H9 (cell line): ENCODE data around the gene DLST. TPM values are rescaled to one million over a fixed set of nuclear protein-coding genes. Genes with fewer than 3 reads are reported as not detected.

ENCODE experiments used
- DNase-seq: peaks from one replicate; pipeline ENCODE4 v3.0.0-alpha.2; 2017
- H2AFZ ChIP-seq: one replicate; pipeline ENCODE4 v1.6.1; 2013; ENCODE audit warnings: mild to moderate bottlenecking, low read length, control low read depth, moderate library complexity
- H2AK5ac ChIP-seq: 2 replicates; pipeline ENCODE4 v1.6.1; 2013; ENCODE audit warnings: low read length, control low read depth, mixed read lengths; ENCODE audit not compliant: insufficient read length
- H2BK120ac ChIP-seq: one replicate; pipeline ENCODE4 v1.6.1; 2013; ENCODE audit warnings: low read depth, mild to moderate bottlenecking, low read length, control low read depth, inconsistent platforms; ENCODE audit not compliant: poor library complexity, severe bottlenecking
- H2BK12ac ChIP-seq: 2 replicates; pipeline ENCODE4 v1.6.1; 2013; ENCODE audit warnings: low read length, control low read depth, mixed read lengths, low read depth; ENCODE audit not compliant: insufficient read length
- H2BK15ac ChIP-seq: 2 replicates; pipeline ENCODE4 v1.6.1; 2013; ENCODE audit warnings: low read depth, low read length, control low read depth
- H2BK20ac ChIP-seq: one replicate; pipeline ENCODE4 v1.6.1; 2013; ENCODE audit warnings: low read depth, mild to moderate bottlenecking, low read length, control low read depth, inconsistent platforms; ENCODE audit not compliant: poor library complexity, severe bottlenecking
- H2BK5ac ChIP-seq: 2 replicates; pipeline ENCODE4 v1.6.1; 2013; ENCODE audit warnings: low read length, control low read depth, mixed read lengths; ENCODE audit not compliant: insufficient read length
- H3K14ac ChIP-seq: 2 replicates; pipeline ENCODE4 v1.6.1; 2013; ENCODE audit warnings: low read length, control low read depth; ENCODE audit not compliant: insufficient read depth
- H3K18ac ChIP-seq: 2 replicates; pipeline ENCODE4 v1.6.1; 2013; ENCODE audit warnings: low read depth, mild to moderate bottlenecking, mixed read lengths, low read length, control low read depth; ENCODE audit not compliant: insufficient read length
- H3K23ac ChIP-seq: 2 replicates; pipeline ENCODE4 v1.6.1; 2013; ENCODE audit warnings: low read length, control low read depth, mixed read lengths, low read depth; ENCODE audit not compliant: insufficient read length
- H3K23me2 ChIP-seq: 2 replicates; pipeline ENCODE4 v1.6.1; 2013; ENCODE audit warnings: low read depth, mild to moderate bottlenecking, mixed read lengths, low read length, control low read depth; ENCODE audit not compliant: insufficient read length, poor library complexity, severe bottlenecking
- H3K27ac ChIP-seq: 2 replicates; pipeline ENCODE4 v1.5.1; 2013; ENCODE audit warnings: low read length, control low read depth, mixed read lengths, low read depth; ENCODE audit not compliant: insufficient read length
- H3K27me3 ChIP-seq: 2 replicates; pipeline ENCODE4 v1.6.1; 2013; ENCODE audit warnings: low read length, control low read depth, inconsistent platforms; ENCODE audit not compliant: insufficient read depth
- H3K4ac ChIP-seq: 2 replicates; pipeline ENCODE4 v1.6.1; 2013; ENCODE audit warnings: low read depth, mild to moderate bottlenecking, control low read depth, inconsistent platforms, low read length, moderate library complexity
- H3K4me1 ChIP-seq: 2 replicates; pipeline ENCODE4 v1.6.1; 2013; ENCODE audit warnings: low read length, control low read depth, inconsistent platforms; ENCODE audit not compliant: insufficient read depth
- H3K4me2 ChIP-seq: 2 replicates; pipeline ENCODE4 v1.6.1; 2013; ENCODE audit warnings: low read length, control low read depth, mixed read lengths; ENCODE audit not compliant: insufficient read length, insufficient read depth
- H3K56ac ChIP-seq: 2 replicates; pipeline ENCODE4 v1.6.1; 2013; ENCODE audit warnings: low read depth, mild to moderate bottlenecking, mixed read lengths, low read length, control low read depth; ENCODE audit not compliant: insufficient read length
- H3K79me1 ChIP-seq: 2 replicates; pipeline ENCODE4 v1.6.1; 2013; ENCODE audit warnings: low read depth, mild to moderate bottlenecking, moderate library complexity, low read length, control low read depth, inconsistent platforms; ENCODE audit not compliant: insufficient read depth, poor library complexity, severe bottlenecking
- H3K79me2 ChIP-seq: 2 replicates; pipeline ENCODE4 v1.6.1; 2013; ENCODE audit warnings: low read length, control low read depth, inconsistent platforms; ENCODE audit not compliant: insufficient read depth
- H3K9ac ChIP-seq: 2 replicates; pipeline ENCODE4 v1.6.1; 2013; ENCODE audit warnings: low read length, control low read depth, mixed read lengths; ENCODE audit not compliant: insufficient read length; ENCODE audit errors: extremely low read depth
- H3K9me3 ChIP-seq: one replicate; pipeline ENCODE4 v1.6.1; 2013; ENCODE audit warnings: low read depth, low read length, inconsistent platforms; ENCODE audit not compliant: control insufficient read depth
- H3T11ph ChIP-seq: one replicate; pipeline ENCODE4 v1.6.1; 2013; ENCODE audit warnings: mild to moderate bottlenecking, low read length, control low read depth, inconsistent platforms
- H4K20me1 ChIP-seq: one replicate; pipeline ENCODE4 v1.6.1; 2013; ENCODE audit not compliant: control insufficient read depth, insufficient read length, insufficient read depth
- H4K5ac ChIP-seq: 2 replicates; pipeline ENCODE4 v1.6.1; 2013; ENCODE audit warnings: low read depth, mild to moderate bottlenecking, mixed read lengths, low read length, control low read depth; ENCODE audit not compliant: insufficient read length
- H4K8ac ChIP-seq: replicated peaks from 2 replicates; pipeline ENCODE4 v1.6.1; 2013; ENCODE audit warnings: low read length, control low read depth, mixed read lengths, low read depth; ENCODE audit not compliant: insufficient read length
- H4K91ac ChIP-seq: 2 replicates; pipeline ENCODE4 v1.6.1; 2013; ENCODE audit warnings: low read depth, mild to moderate bottlenecking, moderate library complexity, mixed read lengths, low read length, control low read depth; ENCODE audit not compliant: insufficient read length
- H3K27ac Mint-ChIP-seq, 3 experiments: 2 replicates in 2 of 3; 3 replicates in 1 of 3; pipeline ENCODE4 v1.8.0; 2020 to 2021; ENCODE audit warnings: mixed read lengths in 3 of 3, mild to moderate bottlenecking in 1 of 3, moderate library complexity in 1 of 3
- H3K27me3 Mint-ChIP-seq: 2 replicates; pipeline ENCODE4 v1.8.0; 2021; ENCODE audit warnings: low read depth, mild to moderate bottlenecking, moderate library complexity, mixed read lengths
- H3K36me3 Mint-ChIP-seq, 3 experiments: 2 replicates in 2 of 3; 3 replicates in 1 of 3; pipeline ENCODE4 v1.8.0; 2020 to 2021; ENCODE audit warnings: low read depth in 3 of 3, mixed read lengths in 3 of 3; ENCODE audit not compliant: insufficient read depth in 1 of 3
- H3K4me1 Mint-ChIP-seq, 2 experiments: 2 replicates each; pipeline ENCODE4 v1.8.0; 2020; ENCODE audit warnings: mixed read lengths in 2 of 2
- H3K4me3 Mint-ChIP-seq, 2 experiments: 2 replicates in 1 of 2; 3 replicates in 1 of 2; pipeline ENCODE4 v1.8.0; 2020 to 2021; ENCODE audit warnings: mild to moderate bottlenecking in 2 of 2, mixed read lengths in 2 of 2, moderate library complexity in 1 of 2
- H3K9me3 Mint-ChIP-seq, 2 experiments: 2 replicates in 1 of 2; 3 replicates in 1 of 2; pipeline ENCODE4 v1.8.0; 2020; ENCODE audit warnings: mild to moderate bottlenecking in 2 of 2, mixed read lengths in 2 of 2, moderate library complexity in 1 of 2
- WGBS: extraction: QIAGEN DNeasy Blood & Tissue Kit; methylation state at CpG from one replicate; pipeline ENCODE4 v1.1.7; 2013; ENCODE audit warnings: missing lambda C conversion rate, low lambda C conversion rate, mixed read lengths; ENCODE audit not compliant: insufficient read length; ENCODE audit errors: extremely low coverage; 5-methylcytosine and 5-hydroxymethylcytosine counted together
- total RNA-seq: library from RNA; stranded (reverse); gene quantifications from 2 replicates; pipeline ENCODE4 v1.2.1, GENCODE V29; 2021
- TF ChIP-seq, protein P1 (sequence below): fragments of 200-600 bp; sonication (generic); conservative IDR thresholded peaks from 3 replicates; pipeline ENCODE4 v1.8.0; 2021; ENCODE audit warnings: antibody characterized with exemption, mild to moderate bottlenecking

DLST gene
- total RNA-seq, 1 experiment from 2014 or later, result 116 TPM

DNA sequence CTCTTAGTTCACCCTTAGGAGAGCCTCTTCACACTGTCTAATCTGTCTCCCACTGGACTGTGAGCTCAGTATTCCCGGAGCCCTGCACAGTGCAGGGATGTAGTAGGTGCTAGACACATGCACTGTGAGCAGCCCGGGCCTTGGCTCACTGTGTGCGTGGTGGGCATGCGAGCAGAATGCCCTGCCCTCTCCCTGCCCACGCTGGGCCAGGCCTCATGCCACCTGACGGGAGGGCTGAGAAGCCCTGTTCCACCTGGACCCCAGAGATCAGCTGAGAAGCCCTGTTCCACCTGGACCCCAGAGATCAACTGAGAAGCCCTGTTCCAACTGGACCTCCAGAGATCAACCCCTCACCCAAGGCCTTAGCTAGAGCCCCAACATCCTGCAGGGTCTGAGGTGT is 30.4 kb downstream of the DLST start:
- H3K4me3 Mint-ChIP-seq, result no peak overlapping the region
- TF ChIP-seq, protein P1, sequence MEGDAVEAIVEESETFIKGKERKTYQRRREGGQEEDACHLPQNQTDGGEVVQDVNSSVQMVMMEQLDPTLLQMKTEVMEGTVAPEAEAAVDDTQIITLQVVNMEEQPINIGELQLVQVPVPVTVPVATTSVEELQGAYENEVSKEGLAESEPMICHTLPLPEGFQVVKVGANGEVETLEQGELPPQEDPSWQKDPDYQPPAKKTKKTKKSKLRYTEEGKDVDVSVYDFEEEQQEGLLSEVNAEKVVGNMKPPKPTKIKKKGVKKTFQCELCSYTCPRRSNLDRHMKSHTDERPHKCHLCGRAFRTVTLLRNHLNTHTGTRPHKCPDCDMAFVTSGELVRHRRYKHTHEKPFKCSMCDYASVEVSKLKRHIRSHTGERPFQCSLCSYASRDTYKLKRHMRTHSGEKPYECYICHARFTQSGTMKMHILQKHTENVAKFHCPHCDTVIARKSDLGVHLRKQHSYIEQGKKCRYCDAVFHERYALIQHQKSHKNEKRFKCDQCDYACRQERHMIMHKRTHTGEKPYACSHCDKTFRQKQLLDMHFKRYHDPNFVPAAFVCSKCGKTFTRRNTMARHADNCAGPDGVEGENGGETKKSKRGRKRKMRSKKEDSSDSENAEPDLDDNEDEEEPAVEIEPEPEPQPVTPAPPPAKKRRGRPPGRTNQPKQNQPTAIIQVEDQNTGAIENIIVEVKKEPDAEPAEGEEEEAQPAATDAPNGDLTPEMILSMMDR, result no peak
- Histone ChIP-seq H2BK120ac (no peak overlapping the region), H4K20me1 (no peaks in the 10 kb centered on the region), H2BK12ac (no peak overlapping the region), H2BK5ac (no peak overlapping the region), H3K4me1 (no peaks in the 10 kb centered on the region), H3K4me2 (no peak overlapping the region), H3K23ac (no peak overlapping the region), H3K56ac (no peak overlapping the region), H4K8ac (no peak overlapping the region), H3K4ac (no peak overlapping the region), H3T11ph (no peak overlapping the region), H3K27me3 (no peaks in the 10 kb centered on the region), H3K79me2 (no peaks in the 10 kb centered on the region), H3K18ac (no peak overlapping the region), H3K9ac (no peak overlapping the region), H3K79me1 (no peaks in the 10 kb centered on the region), H2AK5ac (no peak overlapping the region), H2BK15ac (no peak overlapping the region), H3K27ac (no peak overlapping the region), H2AFZ (no peak overlapping the region), H2BK20ac (no peak overlapping the region), H3K23me2 (no peaks in the 10 kb centered on the region), H3K9me3 (no peaks in the 10 kb centered on the region), H3K14ac (no peak overlapping the region), H4K91ac (no peak overlapping the region), H4K5ac (no peak overlapping the region)
- no CpG with 5 or more reads among the region's 6 CpGs for WGBS
- no peaks in the 10 kb centered on the region for H3K9me3 Mint-ChIP-seq
- no peak overlapping the region for H3K27ac Mint-ChIP-seq
- peaks cover 0 to 3% of the 10 kb centered on the region in 2 experiments; a peak in 2 of 4 replicates for H3K4me1 Mint-ChIP-seq
- H3K27me3 Mint-ChIP-seq, result no peaks in the 10 kb centered on the region
- DNase-seq, result no peak
- peaks cover 0 to 1% (median 0%) of the 10 kb centered on the region in 3 experiments; a peak in 2 of 7 replicates for H3K36me3 Mint-ChIP-seq
